CD14-positive monocyte (primary cell): Measurements from ENCODE around the gene PRLH. TPM values are rescaled to one million over a fixed set of nuclear protein-coding genes. Genes with fewer than 3 reads are reported as not detected.

ENCODE experiments used
- DNase-seq, 3 donors: peaks; one replicate each; pipeline ENCODE4 v3.0.0-alpha.2; 2011 to 2022
- H2AFZ ChIP-seq: 2 replicates; pipeline ENCODE4 v1.6.0; 2012; ENCODE audit warnings: mild to moderate bottlenecking, low read depth, low read length, inconsistent platforms; ENCODE audit not compliant: insufficient read depth, poor library complexity, severe bottlenecking
- H3K27ac ChIP-seq, 2 donors: 1 replicate in 1 of 2; 2 replicates in 1 of 2; pipeline ENCODE4 v1.5.1; 2012 to 2013; ENCODE audit warnings: low read length in 2 of 2, control low read depth in 1 of 2, inconsistent platforms in 1 of 2, low read depth in 1 of 2, mild to moderate bottlenecking in 1 of 2
- H3K27me3 ChIP-seq, 2 donors: one replicate each; pipeline versions ENCODE4 v1.6.0 to v1.6.1; 2011 to 2013; ENCODE audit warnings: low read length in 2 of 2; ENCODE audit not compliant: control insufficient read depth in 2 of 2, insufficient read depth in 2 of 2
- H3K36me3 ChIP-seq, 2 donors: replicated peaks in 1 of 2; 1 replicate in 1 of 2; 2 replicates in 1 of 2; pipeline versions ENCODE4 v1.5.1 to v1.6.1; 2012 to 2013; ENCODE audit warnings: low read length in 2 of 2, control low read depth in 1 of 2, inconsistent platforms in 1 of 2, mild to moderate bottlenecking in 1 of 2; ENCODE audit not compliant: insufficient read depth in 2 of 2, control insufficient read depth in 1 of 2
- H3K4me1 ChIP-seq, 2 donors: 1 replicate in 1 of 2; 2 replicates in 1 of 2; pipeline versions ENCODE4 v1.5.1 to v1.6.1; 2012 to 2013; ENCODE audit warnings: low read length in 2 of 2, control low read depth in 1 of 2, inconsistent platforms in 1 of 2, mild to moderate bottlenecking in 1 of 2, moderate library complexity in 1 of 2; ENCODE audit not compliant: insufficient read depth in 2 of 2, control insufficient read depth in 1 of 2
- H3K4me2 ChIP-seq: replicated peaks from 2 replicates; pipeline ENCODE3; 2012; ENCODE audit warnings: low read length, moderate library complexity, mild to moderate bottlenecking; ENCODE audit not compliant: poor library complexity, severe bottlenecking; ENCODE audit errors: extremely low read depth
- H3K4me3 ChIP-seq, 3 experiments: fragments of 200-600 bp in 1 of 3; sonication (generic) in 1 of 3; replicated peaks in 1 of 3; 1 replicate in 2 of 3; 2 replicates in 1 of 3; pipeline ENCODE4 v1.5.1; 2011 to 2013; ENCODE audit warnings: low read length in 3 of 3, mild to moderate bottlenecking in 3 of 3, control low read depth in 2 of 3, low read depth in 2 of 3, inconsistent platforms in 1 of 3, moderate library complexity in 1 of 3
- H3K79me2 ChIP-seq: 2 replicates; pipeline ENCODE4 v1.6.0; 2012; ENCODE audit warnings: mild to moderate bottlenecking, control low read depth, inconsistent platforms, low read length, moderate library complexity; ENCODE audit not compliant: insufficient read depth
- H3K9ac ChIP-seq: 2 replicates; pipeline ENCODE4 v1.6.0; 2017; ENCODE audit warnings: low read length, mild to moderate bottlenecking; ENCODE audit not compliant: insufficient read depth, poor library complexity, severe bottlenecking
- H3K9me3 ChIP-seq, 2 donors: replicated peaks in 1 of 2; 1 replicate in 1 of 2; 2 replicates in 1 of 2; pipeline versions ENCODE4 v1.5.1 to v1.6.1; 2012 to 2013; ENCODE audit warnings: low read length in 2 of 2, control low read depth in 1 of 2; ENCODE audit not compliant: control insufficient read depth in 1 of 2, insufficient read depth in 1 of 2
- H4K20me1 ChIP-seq: 2 replicates; pipeline ENCODE4 v1.6.0; 2012; ENCODE audit warnings: mild to moderate bottlenecking, low read length, control low read depth, moderate library complexity; ENCODE audit not compliant: insufficient read depth
- H3K27ac Mint-ChIP-seq, 7 donors: one replicate each; pipeline ENCODE4 v1.8.0; 2020; ENCODE audit warnings: mild to moderate bottlenecking in 7 of 7, mixed read lengths in 7 of 7, moderate library complexity in 6 of 7, inconsistent platforms in 2 of 7
- H3K27me3 Mint-ChIP-seq, 3 donors: one replicate each; pipeline ENCODE4 v1.8.0; 2021 to 2022; ENCODE audit warnings: low read depth in 3 of 3, mild to moderate bottlenecking in 3 of 3, mixed read lengths in 3 of 3, moderate library complexity in 3 of 3, inconsistent platforms in 1 of 3
- H3K36me3 Mint-ChIP-seq, 2 donors: one replicate each; pipeline ENCODE4 v1.8.0; 2020; ENCODE audit warnings: mixed read lengths in 2 of 2, inconsistent platforms in 1 of 2, mild to moderate bottlenecking in 1 of 2
- H3K4me1 Mint-ChIP-seq: one replicate; pipeline ENCODE4 v1.8.0; 2020; ENCODE audit warnings: mild to moderate bottlenecking, mixed read lengths
- H3K4me3 Mint-ChIP-seq, 2 donors: one replicate each; pipeline ENCODE4 v1.8.0; 2020; ENCODE audit warnings: mild to moderate bottlenecking in 2 of 2, mixed read lengths in 2 of 2, moderate library complexity in 1 of 2
- H3K9me3 Mint-ChIP-seq, 7 donors: one replicate each; pipeline ENCODE4 v1.8.0; 2020 to 2022; ENCODE audit warnings: mixed read lengths in 7 of 7, mild to moderate bottlenecking in 6 of 7, moderate library complexity in 6 of 7, inconsistent platforms in 2 of 7
- CTCF ChIP-seq: fragments of 200-600 bp; IDR thresholded peaks from one replicate; pipeline ENCODE4 v1.8.0; 2022; ENCODE audit warnings: antibody characterized with exemption, mild to moderate bottlenecking
- WGBS: methylation state at CpG from one replicate; pipeline ENCODE4 v1.1.5; 2013; ENCODE audit warnings: missing lambda C conversion rate; ENCODE audit not compliant: insufficient coverage; 5-methylcytosine and 5-hydroxymethylcytosine counted together
- intact Hi-C, 2 donors: fragments of 100-400 bp; cut with micrococcal nuclease; formaldehyde crosslinking; loops; one replicate each; pipeline versions ENCODE4 v1.15.0 to v1.15.1; 2023
- polyA plus RNA-seq, 3 donors: library from polyadenylated mRNA; depleted of rRNA in 1 of 3; unstranded in 2 of 3; stranded (reverse) in 1 of 3; fragments of 300-500 nt in 2 of 3; fragments of >200 nt in 1 of 3; fragmentation: Illumina TruSeq in 2 of 3; gene quantifications; 1 replicate in 2 of 3; 2 replicates in 1 of 3; pipeline ENCODE4 v1.2.3, GENCODE V29; 2012 to 2021

Gene PRLH
- polyA plus RNA-seq, 3 donors: not detected

DNA sequence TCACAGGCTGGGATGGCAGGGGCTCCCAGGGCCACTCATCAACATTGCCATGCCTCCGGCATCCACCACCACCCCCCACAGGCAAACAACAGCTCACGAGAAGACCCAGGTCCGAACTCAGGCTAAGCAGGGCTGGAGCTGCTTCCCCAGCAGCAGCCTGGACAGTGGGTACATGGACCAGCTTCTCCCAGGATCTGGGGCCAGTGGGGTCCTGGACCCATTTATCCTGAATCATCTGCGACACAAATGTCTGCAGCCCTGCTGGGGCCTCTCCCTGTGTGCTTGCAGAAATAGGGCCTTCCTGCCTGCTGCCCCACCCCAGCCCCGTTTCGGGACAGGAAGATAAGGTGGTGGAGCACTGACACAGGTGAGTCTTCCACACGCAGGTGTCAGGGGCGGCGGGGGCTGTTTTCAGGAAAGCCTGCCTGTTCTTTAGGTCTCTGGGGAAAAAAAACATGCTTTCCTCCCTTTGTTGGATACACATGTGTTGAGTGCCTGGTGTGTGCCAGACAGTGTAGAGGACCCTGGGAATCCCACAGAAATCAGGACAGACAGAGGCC is 4.5 kb downstream of the PRLH start:
- no peaks in the 10 kb centered on the region for H3K9me3 ChIP-seq
- H3K27me3 ChIP-seq: no peaks in the 10 kb centered on the region
- H3K9ac ChIP-seq: no peak overlapping the region
- H3K4me3 ChIP-seq: no peak overlapping the region
- WGBS: 81% methylated on average over 8 of the region's 9 CpGs
- no peak for TF ChIP-seq CTCF
- Mint-ChIP-seq H3K36me3 (no peaks in the 10 kb centered on the region), H3K9me3 (peaks cover 0 to 4% (median 0%) of the 10 kb centered on the region in 7 donors), H3K4me1 (peaks cover 6% of the 10 kb centered on the region), H3K4me3 (no peak overlapping the region), H3K27me3 (peaks cover 0 to 9% (median 1%) of the 10 kb centered on the region in 3 donors), H3K27ac (no peak overlapping the region)
- no peaks in the 10 kb centered on the region for H3K4me1 ChIP-seq
- no peak for DNase-seq
- H3K27ac ChIP-seq: no peak overlapping the region
- intact Hi-C loops: loop anchor here in 1 of 2 donors (5.0 kb wide), 1 partner anchor 149 kb away; no protein-coding TSS in a partner anchor
- H4K20me1 ChIP-seq: no peaks in the 10 kb centered on the region
- no peak overlapping the region for H2AFZ ChIP-seq
- H3K36me3 ChIP-seq: no peaks in the 10 kb centered on the region
- H3K4me2 ChIP-seq: no peak overlapping the region
- no peaks in the 10 kb centered on the region for H3K79me2 ChIP-seq

DNA sequence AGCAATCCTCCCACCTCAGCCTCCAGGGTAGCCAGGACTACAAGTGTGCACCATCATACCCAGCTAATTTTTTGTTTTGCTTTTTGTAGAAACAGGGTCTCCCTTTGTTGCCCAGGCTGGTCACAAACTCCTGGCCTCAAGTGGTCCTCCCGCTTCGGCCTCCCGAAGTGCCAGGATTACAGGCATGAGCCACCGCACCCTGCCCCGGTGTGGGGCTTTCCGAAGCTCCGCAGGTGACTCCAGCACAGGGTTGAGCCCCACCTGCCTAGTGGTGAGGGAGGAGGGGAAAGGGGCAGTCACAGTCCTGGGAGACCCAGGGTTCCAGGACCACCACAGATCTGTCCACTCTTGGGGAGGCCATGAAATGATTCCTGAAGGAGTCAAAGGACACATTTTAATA is 5.2 kb downstream of the PRLH start:
- H3K36me3 Mint-ChIP-seq: no peaks in the 10 kb centered on the region
- peaks cover 0 to 4% (median 0%) of the 10 kb centered on the region in 7 donors for H3K9me3 Mint-ChIP-seq
- H3K4me1 ChIP-seq: no peaks in the 10 kb centered on the region
- TF ChIP-seq CTCF: no peak
- no peak overlapping the region for H3K27ac ChIP-seq
- no peaks in the 10 kb centered on the region for H4K20me1 ChIP-seq
- H2AFZ ChIP-seq: no peak overlapping the region
- intact Hi-C loops: loop anchor here in 1 of 2 donors (5.0 kb wide), 1 partner anchor 149 kb away; no protein-coding TSS in a partner anchor
- WGBS: 96% methylated on average over 7 of the region's 7 CpGs
- H3K4me2 ChIP-seq: no peak overlapping the region
- peaks cover 0 to 9% (median 1%) of the 10 kb centered on the region in 3 donors for H3K27me3 Mint-ChIP-seq
- H3K4me1 Mint-ChIP-seq: peaks cover 6% of the 10 kb centered on the region
- no peak overlapping the region for H3K27ac Mint-ChIP-seq
- no peaks in the 10 kb centered on the region for H3K9me3 ChIP-seq
- H3K79me2 ChIP-seq: no peaks in the 10 kb centered on the region
- no peak overlapping the region for H3K4me3 Mint-ChIP-seq
- no peak overlapping the region for H3K4me3 ChIP-seq
- H3K36me3 ChIP-seq: no peaks in the 10 kb centered on the region
- H3K27me3 ChIP-seq: no peaks in the 10 kb centered on the region
- no peak for DNase-seq
- H3K9ac ChIP-seq: no peak overlapping the region
